ENCODE data around the gene CD36.

CD36 gene

DNA sequence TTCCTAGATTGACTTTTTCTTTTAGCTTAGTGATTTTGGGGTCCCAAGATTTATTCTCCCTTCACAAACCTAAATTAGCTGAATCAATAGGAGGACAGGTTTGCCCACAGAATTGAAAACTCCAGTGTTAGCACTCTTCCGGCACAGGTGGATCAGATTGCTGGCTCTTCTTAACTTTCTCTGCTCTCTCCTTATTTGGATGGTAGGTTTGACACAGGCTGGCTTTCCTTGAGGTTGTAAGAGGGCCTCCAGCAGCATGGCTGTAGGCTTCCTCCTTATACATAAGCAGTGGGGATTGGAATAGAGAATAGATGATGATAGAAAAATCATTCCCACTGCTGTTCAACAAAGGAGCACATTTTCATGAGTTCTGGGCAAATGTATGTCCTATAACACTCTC, 9.4 kb upstream of the CD36 start:
- DNase-seq (ENCODE audit: low read depth), result no peak

DNA sequence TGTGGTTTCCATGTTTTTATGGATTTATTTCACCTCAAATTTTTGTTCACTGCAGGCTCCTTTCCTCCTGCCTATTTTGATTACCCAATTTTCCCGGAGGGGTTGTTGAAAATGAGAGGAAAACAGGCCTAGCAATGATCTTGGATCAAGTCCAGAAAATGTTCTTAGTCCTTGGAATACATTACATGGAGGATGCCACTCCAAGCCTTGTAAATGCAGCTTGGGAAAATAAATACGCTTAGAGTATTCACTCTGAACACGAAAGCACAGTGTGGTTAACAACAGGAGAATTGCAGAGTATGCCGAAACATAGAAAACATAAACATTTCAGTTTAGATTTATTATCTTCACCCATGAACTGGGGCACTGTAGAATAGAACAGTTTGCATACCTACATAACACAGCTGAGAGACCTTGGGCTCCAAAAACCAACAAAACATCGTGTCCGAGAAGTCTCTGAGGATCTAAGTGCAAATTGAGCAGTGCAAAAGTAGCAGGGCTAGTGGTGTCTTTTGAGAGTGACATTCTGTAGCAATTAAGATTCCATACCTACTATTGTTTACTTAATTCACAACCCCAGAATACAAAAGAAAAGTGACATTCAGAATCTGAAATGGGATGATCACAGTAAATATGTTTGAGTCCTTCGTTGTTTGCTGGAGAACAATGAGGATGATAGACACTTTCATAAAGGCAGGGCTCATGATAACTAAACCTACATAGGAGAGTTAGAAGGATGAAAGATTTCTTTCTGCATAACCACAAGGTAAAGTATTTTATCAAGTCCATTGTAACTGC, 7.6 kb upstream of the CD36 start:
- peak; percentile 81 for DNase-seq (ENCODE audit: low read depth)

DNA sequence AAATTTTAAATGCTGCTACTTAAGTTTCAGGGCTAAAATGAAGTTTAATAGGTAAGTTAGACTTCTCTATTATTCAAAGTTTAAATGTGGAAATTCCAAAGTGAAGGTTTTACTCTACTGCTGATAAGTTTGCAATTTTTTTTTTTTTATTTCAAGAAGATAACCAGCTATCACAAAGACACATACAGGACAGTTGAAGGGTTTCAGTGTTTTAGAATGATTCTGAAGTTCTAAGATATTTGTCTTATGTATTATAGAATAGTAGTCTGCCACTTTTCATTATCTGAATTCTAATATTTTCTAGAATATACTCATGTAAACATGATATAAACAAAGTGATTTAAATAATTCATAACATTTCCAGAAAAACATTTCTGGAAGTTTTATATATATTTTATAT, 7.0 kb upstream of the CD36 start:
- DNase-seq (ENCODE audit: low read depth), result no peak

DNA sequence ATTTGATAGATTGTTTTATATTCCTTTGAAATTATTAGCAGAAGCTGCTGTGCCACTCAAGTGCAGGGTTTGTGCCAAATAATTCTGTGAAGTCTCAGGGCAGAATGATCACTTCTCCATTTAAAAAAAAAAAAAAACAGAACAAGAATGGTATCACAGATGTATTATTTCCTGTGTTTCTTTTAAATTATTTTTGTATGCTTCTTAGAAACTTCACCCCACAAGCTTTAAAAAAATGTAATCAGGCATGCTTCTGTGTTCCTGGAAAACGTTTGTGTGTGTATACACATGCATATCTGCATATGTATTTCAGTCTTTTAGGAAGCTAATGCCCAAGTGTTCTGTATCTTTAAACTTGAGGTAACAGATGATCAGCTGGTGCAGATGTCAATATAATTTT, 6.3 kb upstream of the CD36 start:
- peak; percentile 18 for DNase-seq (ENCODE audit: low read depth)

DNA sequence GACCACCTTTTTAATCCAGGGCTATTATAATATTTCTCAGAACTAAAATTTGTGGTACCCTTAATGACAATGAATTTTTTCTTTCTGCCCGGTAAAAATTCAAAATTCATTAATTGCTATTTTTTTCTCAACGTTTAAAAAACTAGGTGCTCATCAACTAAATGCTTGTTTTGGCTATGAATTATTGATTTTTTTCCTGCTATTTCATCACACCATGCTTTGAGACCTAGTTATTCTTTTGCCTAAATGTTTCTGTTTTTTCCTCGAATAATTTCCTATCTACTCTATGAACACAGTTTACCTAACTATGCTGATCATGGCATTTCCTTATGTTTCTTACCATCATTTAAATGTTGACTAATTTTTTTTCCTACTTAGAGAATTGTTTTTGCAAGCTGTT, 5.6 kb upstream of the CD36 start:
- no peak for DNase-seq (ENCODE audit: low read depth)

DNA sequence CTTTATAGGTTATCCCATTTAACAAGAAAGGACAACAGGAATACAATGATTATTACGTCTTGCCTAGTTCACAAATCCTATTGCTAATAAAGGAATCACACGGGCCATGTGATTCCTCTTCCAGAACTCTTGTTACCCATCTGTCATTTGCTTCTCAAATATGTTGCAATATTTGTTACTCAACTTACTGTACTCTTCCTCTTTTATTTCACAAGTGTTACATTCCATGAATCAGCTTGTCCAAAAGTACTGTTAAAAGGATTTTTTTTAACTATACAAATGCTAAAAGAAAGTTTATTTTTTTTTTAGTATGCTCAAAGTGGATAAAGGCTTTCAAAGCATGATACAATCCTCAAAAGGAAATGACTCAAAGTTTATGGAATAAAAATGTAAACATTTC, 3.9 kb upstream of the CD36 start:
- DNase-seq (ENCODE audit: low read depth), result peak; percentile 90

DNA sequence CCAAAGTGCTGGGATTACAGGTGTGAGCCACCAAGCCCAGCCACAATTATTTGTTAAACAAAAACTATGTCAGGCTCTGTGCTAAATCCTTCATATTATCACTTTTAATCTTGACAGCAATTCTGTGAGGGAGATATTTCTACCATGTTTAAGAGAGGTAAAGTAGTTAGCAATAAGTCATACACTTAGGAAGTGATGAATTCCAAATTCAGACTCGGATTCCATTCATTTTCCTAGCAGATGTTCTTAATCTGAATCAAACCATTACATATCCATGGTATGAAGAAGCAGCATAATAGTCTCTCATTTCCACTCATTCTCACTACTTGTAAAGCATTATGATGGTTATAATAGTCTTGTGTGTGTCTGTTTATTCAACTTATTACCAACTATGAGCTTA, 2.9 kb upstream of the CD36 start:
- peak; percentile 55 for DNase-seq (ENCODE audit: low read depth)

DNA sequence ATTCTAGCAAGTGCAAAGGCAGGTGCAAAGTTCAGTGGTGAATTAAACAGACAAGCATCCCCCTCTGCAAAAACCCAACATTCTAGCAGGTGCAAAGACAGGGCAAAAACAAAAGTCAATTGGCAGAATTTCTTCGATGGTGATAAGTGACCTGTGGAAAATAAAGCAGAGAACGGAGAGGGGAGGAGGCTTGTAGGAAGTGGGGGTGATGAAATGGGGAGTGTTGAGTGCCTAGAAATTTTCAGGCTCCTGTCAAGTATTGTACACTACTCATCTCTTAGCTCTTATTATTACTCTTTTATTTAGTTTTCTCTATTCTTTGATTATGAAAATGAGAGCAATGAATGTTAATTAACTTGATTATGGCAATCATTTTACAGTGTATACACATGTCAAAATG, 2.4 kb upstream of the CD36 start:
- no peak for DNase-seq (ENCODE audit: low read depth)

DNA sequence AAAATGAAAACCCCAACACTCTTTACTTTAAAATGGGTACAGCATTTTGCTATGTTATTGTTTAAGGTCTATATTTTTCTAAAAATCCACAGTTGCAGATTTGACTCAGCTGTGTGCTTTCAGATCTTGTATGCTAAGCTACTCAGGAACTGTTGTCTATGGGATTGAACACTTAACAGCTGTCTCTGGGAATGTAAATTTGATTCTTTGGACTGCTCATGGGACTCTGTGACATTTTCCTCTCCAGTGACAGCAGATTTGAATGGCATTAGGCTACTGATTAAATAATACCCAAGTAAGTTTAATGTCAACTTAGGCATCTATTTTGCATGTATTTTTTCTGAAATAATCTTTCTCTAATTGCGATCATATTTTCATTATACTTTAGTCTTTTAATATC, 1.7 kb upstream of the CD36 start:
- no peak for DNase-seq (ENCODE audit: low read depth)

DNA sequence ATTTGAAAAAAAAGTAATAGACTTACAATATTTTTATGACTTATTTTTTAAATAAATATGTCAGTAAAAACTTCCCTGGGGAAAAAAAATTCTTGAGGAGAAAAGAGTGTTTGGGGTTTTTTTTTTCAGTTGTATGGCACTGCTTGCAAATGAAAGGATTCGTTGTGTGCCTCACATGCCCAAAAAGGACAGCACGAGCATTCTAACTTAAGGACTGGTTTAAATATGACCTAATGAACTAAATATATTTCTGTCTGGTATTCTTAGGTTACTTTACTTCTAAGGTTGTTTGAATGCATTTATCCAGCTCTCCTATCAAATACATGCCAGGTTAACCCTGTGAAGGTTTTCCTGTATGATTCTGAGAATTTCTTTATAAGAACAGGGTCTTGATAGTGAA, 988 bp upstream of the CD36 start:
- no peak for DNase-seq (ENCODE audit: low read depth)

DNA sequence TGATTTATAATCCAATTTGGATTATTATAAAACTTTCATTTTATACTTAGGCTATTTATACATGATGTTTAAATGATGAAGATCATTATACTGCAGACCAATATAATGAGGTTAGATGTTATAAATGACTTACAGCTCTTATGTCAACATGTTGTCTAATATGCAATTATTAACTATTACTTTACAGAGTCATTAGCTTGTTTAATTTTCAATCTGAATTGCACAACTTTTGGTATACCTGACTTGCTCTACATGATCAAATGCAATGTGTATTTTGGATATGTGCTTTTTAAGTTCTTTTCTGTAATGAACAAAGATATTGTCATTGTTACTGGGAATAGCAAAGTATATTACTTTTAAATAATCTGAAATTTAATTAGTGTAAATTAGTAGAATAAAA, 569 bp downstream of the CD36 start:
- DNase-seq (ENCODE audit: low read depth), result no peak

DNA sequence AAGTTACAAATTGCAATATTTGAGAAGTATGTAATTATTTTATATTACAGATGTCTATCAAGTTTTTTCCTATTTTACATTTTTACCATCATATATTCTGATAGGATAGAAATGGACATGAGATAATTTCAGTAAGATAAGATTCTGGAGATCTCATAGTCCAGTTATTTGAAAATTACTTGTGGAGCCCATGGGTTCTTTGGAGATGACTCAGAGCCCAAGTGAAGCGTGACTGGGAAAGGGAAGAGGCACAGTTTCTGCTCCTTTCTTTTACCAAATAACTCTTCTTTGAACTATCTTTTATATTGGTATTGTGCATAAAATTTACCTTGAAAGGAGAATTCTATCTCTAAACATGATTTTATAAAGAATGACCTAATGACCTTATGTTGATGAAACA, 2.4 kb downstream of the CD36 start:
- peak; percentile 66 for DNase-seq (ENCODE audit: low read depth)

DNA sequence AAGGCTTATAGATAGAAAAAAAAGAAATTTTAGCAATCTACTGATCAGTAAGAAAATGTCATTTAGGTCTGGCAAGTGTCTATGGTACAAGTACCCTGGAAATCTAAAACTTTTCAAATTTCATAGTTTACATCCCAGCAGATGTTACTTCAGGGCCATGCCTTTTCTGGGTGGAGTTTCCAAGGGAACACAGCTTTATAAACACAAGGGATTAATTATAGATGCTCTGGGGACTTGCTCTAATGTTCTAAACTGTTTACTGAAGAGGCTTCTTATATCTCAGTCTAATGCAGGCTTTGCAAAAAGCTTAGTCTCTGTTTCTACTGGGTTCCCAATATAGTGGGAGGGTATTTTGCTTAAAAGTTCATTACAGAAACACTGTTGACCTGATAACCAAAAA, 3.1 kb downstream of the CD36 start:
- peak; percentile 82 for DNase-seq (ENCODE audit: low read depth)

DNA sequence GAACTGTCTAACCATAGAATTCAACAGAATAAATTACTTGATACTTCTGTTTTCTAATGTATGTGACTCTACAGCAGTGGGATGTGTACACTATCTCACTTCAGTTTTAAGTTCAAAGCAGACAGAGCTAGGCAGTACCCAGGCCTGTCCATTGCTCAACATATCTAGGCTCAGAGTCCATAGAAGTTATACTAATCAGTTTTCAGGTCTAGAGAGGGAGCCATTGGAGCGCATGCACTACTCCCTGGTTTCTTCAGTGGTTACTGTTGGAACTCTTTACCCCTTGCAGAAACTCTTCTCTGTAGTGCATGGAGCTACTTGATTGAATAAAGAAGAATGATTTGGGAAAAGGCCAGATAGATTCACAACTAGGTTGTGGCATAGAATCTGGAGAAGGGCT, 4.4 kb downstream of the CD36 start:
- DNase-seq (ENCODE audit: low read depth), result no peak

DNA sequence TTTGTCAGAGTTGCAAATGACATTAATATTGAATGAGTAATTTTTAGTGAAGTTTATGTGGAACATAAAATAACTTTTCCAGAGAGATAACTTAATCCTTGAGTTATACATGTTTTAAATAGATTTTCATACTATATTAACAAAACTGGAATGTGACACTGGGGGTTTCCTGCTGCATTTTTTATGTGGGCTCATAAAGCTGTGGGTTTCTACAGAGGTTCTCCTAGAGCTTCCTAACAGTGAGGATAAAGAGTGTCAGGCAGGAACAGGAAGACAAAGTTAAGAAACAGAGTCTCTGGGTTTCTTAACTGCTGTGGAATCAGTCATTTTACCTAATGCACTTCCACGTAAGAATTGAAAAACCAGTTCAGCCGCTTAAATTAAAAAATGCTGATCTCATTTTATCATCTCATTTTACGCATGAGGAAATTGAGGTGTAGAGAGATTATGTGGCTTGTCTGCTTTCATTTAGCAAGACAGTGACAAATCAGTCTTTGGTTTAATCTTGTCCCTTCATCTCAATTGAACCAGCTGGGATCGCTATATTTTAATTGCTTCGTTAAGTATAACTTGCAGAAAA, 5.0 kb downstream of the CD36 start:
- DNase-seq (ENCODE audit: low read depth), result no peak

DNA sequence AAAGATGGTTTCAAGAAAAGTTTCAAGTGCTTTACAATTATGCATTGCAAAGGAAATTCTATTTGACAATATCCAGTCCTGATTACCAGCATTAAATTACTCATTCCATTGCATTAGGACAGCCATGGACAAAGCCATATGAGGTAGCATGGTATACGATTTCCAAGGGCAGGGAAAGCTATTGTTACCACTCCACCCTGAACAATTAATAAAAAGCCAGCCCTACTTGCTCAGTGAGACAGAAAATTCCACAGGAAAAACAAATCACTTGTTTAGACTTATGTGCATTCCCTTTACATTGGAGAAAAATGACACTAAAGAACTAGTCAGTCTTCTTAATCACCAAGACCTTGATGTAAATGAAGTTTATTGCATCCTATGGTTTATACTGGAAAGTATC, 5.6 kb downstream of the CD36 start:
- DNase-seq (ENCODE audit: low read depth), result no peak

DNA sequence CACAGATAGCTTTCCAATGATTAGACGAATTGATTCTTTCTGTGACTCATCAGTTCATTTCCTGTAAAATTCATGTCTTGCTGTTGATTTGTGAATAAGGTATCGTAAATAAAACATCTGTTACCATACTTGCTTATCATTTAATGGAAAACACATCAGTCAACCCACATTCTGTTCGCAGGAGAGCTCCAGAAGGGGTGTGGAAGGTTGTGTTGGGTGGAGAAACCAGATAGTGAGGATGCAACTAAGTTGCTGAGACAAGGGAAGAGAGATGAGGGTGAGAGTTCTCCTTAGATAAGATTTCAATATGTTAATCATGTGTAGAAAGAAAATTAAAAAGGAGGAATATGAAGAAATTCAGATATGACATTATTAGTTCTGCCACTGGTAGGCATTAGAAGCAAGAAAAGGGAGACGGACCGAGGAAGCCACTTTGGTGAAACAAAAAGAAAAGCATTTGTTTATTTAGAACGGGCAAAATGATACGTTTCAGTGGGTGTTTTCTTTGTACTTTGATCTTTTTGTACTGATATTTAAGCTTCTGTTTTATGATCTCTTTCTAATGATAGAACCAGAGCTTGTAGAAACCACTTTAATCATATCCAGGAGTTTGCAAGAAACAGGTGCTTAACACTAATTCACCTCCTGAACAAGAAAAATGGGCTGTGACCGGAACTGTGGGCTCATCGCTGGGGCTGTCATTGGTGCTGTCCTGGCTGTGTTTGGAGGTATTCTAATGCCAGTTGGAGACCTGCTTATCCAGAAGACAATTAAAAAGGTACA, 7.8 kb downstream of the CD36 start:
- no peak for DNase-seq (ENCODE audit: low read depth)

DNA sequence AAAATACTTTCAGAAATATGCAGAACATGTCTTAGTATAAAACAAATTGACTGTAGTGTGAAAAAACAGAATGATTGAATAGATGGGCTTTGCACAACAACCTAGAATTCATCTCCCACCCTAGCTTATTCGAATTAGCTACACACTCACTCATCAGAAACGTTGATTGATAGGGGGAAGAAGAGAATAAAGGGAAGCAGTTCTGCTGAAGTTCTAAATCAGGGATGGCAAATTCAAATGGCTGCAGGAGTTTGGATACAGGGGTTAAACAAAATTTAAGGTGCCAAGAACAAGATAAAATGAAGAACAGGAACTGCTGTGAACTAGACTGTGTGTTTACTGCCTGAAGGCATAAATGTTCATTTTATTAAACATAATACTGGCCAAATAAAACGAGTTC, 9.0 kb downstream of the CD36 start:
- DNase-seq (ENCODE audit: low read depth), result no peak

DNA sequence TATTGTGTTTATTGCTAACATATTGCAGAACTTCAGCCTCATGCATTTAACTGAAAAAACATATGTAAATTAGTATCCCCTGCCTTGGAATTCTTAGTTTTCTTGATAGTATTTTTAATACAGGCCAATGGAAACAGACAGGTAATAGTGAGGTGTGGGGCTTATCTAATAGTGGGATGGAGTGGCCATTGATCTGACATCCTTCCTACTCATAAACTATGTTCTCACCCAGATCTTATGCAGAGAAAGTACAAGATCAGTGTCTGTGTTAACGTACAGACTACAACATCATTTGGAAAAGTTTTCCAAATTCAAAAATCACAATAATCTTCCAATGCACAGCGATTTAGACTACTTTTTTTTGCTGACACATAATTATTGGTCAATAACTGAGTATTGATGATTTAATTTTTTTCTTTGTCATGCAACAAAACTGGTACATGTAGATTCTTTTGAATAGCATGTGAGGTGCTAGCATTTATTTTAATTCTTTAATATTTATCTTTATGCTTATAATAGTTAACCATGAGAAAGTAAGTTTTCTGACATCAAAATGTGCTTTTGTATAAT, 9.7 kb downstream of the CD36 start:
- no peak for DNase-seq (ENCODE audit: low read depth)

DNA sequence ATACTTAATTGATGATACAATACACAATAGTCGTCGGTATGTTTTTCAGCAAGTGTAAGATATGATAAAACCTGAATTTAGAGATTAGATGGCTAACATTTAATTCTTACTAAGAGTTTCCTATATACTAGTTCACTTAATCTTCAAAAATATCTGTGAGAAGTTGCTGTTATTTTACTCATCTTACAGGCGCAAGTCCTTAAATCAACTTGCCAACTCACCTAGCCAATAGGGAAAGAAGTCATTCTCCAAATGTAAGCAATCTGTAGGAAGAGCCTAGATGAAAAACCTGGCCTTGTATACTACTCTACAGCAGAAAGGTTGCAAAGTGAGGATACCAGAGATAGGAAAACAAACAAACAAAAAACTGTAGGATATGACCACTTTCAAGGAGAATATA, 10.6 kb downstream of the CD36 start:
- no peak for DNase-seq (ENCODE audit: low read depth)

DNA sequence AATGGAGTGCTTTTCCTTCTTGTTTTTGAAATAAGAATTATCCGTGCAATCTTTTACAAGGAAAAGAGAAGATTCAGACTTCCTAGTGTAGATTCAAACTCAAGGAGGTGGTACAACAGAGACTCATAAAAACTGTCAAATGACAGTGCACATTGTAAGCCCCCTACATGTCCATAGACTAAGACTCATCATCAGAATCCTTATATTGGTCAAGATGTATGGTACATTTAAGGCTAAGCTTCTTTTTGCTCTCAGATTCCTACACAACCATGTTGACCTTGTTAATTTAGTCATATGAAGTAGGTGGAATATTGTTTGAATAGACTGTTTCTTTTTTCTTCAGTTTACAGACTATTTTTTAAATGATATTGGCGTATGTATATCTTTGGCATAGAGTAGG, 11.6 kb downstream of the CD36 start:
- no peak for DNase-seq (ENCODE audit: low read depth)

DNA sequence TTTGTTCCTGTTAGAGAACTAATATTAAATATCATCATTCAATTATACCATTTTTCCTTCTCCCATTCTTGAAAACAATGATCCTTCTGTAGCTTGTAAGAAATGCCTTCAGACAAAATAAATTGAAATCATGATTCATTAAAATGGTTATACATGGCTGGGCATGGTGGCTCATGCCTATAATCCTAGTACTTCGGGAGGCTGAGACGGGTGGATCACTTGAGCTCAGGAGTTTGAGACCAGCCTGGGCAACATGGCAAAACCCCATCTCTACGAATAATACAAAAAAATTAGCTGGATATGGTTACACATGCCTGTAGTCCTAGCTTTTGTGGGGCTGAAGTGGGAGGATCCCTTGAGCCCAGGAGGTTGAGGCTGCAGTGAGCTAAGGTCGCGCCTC, 13.0 kb downstream of the CD36 start:
- DNase-seq (ENCODE audit: low read depth), result no peak

DNA sequence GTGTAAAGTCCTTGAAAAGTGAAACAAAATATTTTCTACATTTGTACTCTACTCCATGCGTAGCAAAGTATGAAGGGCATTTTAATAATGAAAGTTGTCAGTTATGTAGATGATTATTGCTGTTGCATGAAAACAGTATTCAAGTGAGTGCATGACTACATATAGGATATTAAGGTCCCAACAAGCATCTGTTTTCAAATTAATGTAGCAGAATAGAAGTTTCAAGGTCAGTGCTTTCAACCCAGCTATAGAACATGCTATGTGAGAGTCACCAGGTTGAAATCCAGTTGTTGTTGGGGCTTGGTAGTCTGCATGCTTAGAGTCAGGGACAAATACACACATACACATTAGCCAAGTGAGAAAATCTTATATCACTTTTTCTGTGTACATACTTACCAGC, 14.8 kb downstream of the CD36 start:
- DNase-seq (ENCODE audit: low read depth), result no peak

All from fibroblast of gingiva (primary cell).